HepG2 (cell line): Measurements from ENCODE around the gene NIT2. TPM values are rescaled to one million over a fixed set of nuclear protein-coding genes. Genes with fewer than 3 reads are reported as not detected.
"Not testable (repeated sequence)": the region's sequence is repeated elsewhere in the genome, so short reads cannot be mapped to it uniquely, and the experiment has no call there.

Experiments
- ATAC-seq: fragments of 200-7000 bp; cut with Tn5 transposase; 3 replicates; pipeline ENCODE4 v1.9.1; 2020; ENCODE audit warnings: mild to moderate bottlenecking, moderate library complexity
- BruUV-seq: library from RNA; stranded (reverse); fragments of 400-500 nt; replicated peaks from 2 replicates; lab custom pipeline; 2021; lab: Mats Ljungman, UMichigan
- CTCF ChIA-PET: fragments of 300-600 bp; formaldehyde crosslinking; extraction: SDS; loops from one replicate; lab custom pipeline; 2021; ENCODE audit warnings: low total read pairs, inconsistent platforms, low intra/inter-chr PET ratio; lab: Yijun Ruan, JAX
- POLR2A ChIA-PET: fragments of 350-600 bp; sonication (Branson Sonifier 250); formaldehyde crosslinking; loops from one replicate; lab custom pipeline; 2020; ENCODE audit warnings: antibody characterized with exemption, inconsistent platforms; lab: Yijun Ruan, JAX
- DNase-seq: peaks from one replicate; pipeline ENCODE4 v3.0.0-alpha.2; 2015; ENCODE audit warnings: low spot score
- FAIRE-seq: peaks from 3 replicates; lab custom pipeline; 2011; peaks lifted over from hg19 to GRCh38; lab: Jason Lieb, UNC
- H2AFZ ChIP-seq: one replicate; pipeline ENCODE4 v1.6.1; 2011; ENCODE audit warnings: low read length, inconsistent platforms
- H3K27ac ChIP-seq: fragments of 300-600 bp; 3 replicates; pipeline ENCODE4 v1.8.0; 2011; ENCODE audit warnings: mixed run types, mild to moderate bottlenecking, mixed read lengths, low read length, inconsistent platforms; ENCODE audit not compliant: insufficient read depth; ENCODE audit errors: extremely low read length
- H3K27me3 ChIP-seq, 2 experiments: fragments of 200-600 bp in 1 of 2; 2 replicates in 1 of 2; 3 replicates in 1 of 2; pipeline versions ENCODE4 v1.6.0 to v1.8.0; 2011; ENCODE audit warnings: low read length in 2 of 2, mild to moderate bottlenecking in 2 of 2, moderate library complexity in 2 of 2, inconsistent platforms in 1 of 2; ENCODE audit not compliant: insufficient read depth in 2 of 2, control insufficient read depth in 1 of 2
- H3K36me3 ChIP-seq, 2 experiments: fragments of 200-600 bp in 1 of 2; replicated peaks in 1 of 2; 2 replicates in 1 of 2; 3 replicates in 1 of 2; pipeline versions ENCODE4 v1.5.1 to v1.8.0; 2011; ENCODE audit warnings: low read length in 2 of 2, inconsistent platforms in 1 of 2; ENCODE audit not compliant: insufficient read depth in 2 of 2, control insufficient read depth in 1 of 2
- H3K4me1 ChIP-seq: 2 replicates; pipeline ENCODE4 v1.5.1; 2012; ENCODE audit warnings: low read length, inconsistent platforms; ENCODE audit not compliant: insufficient read depth
- H3K4me2 ChIP-seq: 2 replicates; pipeline ENCODE4 v1.6.0; 2011; ENCODE audit warnings: low read depth, low read length, inconsistent platforms
- H3K4me3 ChIP-seq, 3 experiments: fragments of 200-600 bp in 1 of 3; sonication (generic), shearing (Covaris generic) in 1 of 3; replicated peaks in 1 of 3; 2 replicates each; pipeline ENCODE4 v1.5.1; 2011 to 2016; ENCODE audit warnings: low read length in 3 of 3, inconsistent platforms in 2 of 3, low read depth in 2 of 3, mild to moderate bottlenecking in 2 of 3, control low read depth in 1 of 3, mixed read lengths in 1 of 3; ENCODE audit not compliant: insufficient read depth in 1 of 3
- H3K79me2 ChIP-seq: one replicate; pipeline ENCODE4 v1.6.1; 2011; ENCODE audit warnings: low read length, inconsistent platforms; ENCODE audit not compliant: insufficient read depth
- H3K9ac ChIP-seq: 2 replicates; pipeline ENCODE4 v1.6.0; 2011; ENCODE audit warnings: mild to moderate bottlenecking, low read depth, low read length, inconsistent platforms; ENCODE audit not compliant: insufficient read depth
- H3K9me3 ChIP-seq: 2 replicates; pipeline ENCODE4 v1.5.1; 2012; ENCODE audit warnings: mild to moderate bottlenecking, low read length
- H4K20me1 ChIP-seq: 2 replicates; pipeline ENCODE4 v1.6.0; 2011; ENCODE audit warnings: inconsistent platforms, mild to moderate bottlenecking, low read length, moderate library complexity; ENCODE audit not compliant: insufficient read depth
- ARNTL ChIP-seq: sonication (generic); formaldehyde crosslinking; IDR thresholded peaks from 2 replicates; pipeline ENCODE4 v1.4.0; 2020; ENCODE audit warnings: mild to moderate bottlenecking, missing genetic modification reagents
- HNF4A ChIP-seq: sonication (generic); formaldehyde crosslinking; IDR thresholded peaks from 2 replicates; pipeline ENCODE4 v1.4.0; 2020; ENCODE audit warnings: missing genetic modification reagents
- PHF21A ChIP-seq: sonication (generic); formaldehyde crosslinking; IDR thresholded peaks from 2 replicates; pipeline ENCODE4 v1.5.0; 2020; ENCODE audit warnings: mild to moderate bottlenecking, missing genetic modification reagents
- ZKSCAN8 ChIP-seq: IDR thresholded peaks from 2 replicates; pipeline ENCODE4 v1.6.1; 2016; ENCODE audit warnings: borderline replicate concordance, missing genetic modification reagents, missing compliant biosample characterization
- ZMYM4 ChIP-seq: sonication (generic); formaldehyde crosslinking; IDR thresholded peaks from 2 replicates; pipeline ENCODE4 v1.8.1; 2023; ENCODE audit warnings: mild to moderate bottlenecking, missing genetic modification reagents
- ZNF260 ChIP-seq: sonication (generic); formaldehyde crosslinking; IDR thresholded peaks from 2 replicates; pipeline ENCODE4 v1.4.0; 2020; ENCODE audit warnings: missing genetic modification reagents, low read depth, mild to moderate bottlenecking, borderline replicate concordance
- ZNF629 ChIP-seq: sonication (generic); formaldehyde crosslinking; conservative IDR thresholded peaks from 2 replicates; pipeline ENCODE4 v1.5.0; 2020; ENCODE audit warnings: missing genetic modification reagents
- ZNF652 ChIP-seq: IDR thresholded peaks from 2 replicates; pipeline ENCODE4 v1.6.1; 2016; ENCODE audit warnings: low read depth, borderline replicate concordance
- ZNF687 ChIP-seq: sonication (generic); formaldehyde crosslinking; IDR thresholded peaks from 2 replicates; pipeline ENCODE4 v1.5.1; 2020; ENCODE audit warnings: mild to moderate bottlenecking, missing genetic modification reagents, moderate library complexity
- WGBS: methylation state at CpG from one replicate; pipeline ENCODE4 v1.1.6; 2017; ENCODE audit warnings: low lambda C conversion rate; 5-methylcytosine and 5-hydroxymethylcytosine counted together
- in situ Hi-C: cut with HindIII; loops from 2 replicates; pipeline ENCODE4 v1.10.0; 2017; ENCODE audit warnings: low pct_unique_long_range_greater_than_20kb; ENCODE audit not compliant: extremely low pct_ligation_motif_present
- intact Hi-C: fragments of 100-400 bp; cut with micrococcal nuclease; formaldehyde crosslinking; loops from one replicate; pipeline ENCODE4 v1.10.0; 2022; ENCODE audit not compliant: unreplicated experiment
- polyA plus RNA-seq, 8 experiments: library from polyadenylated mRNA; depleted of rRNA in 3 of 8; stranded (reverse) in 7 of 8; unstranded in 1 of 8; fragments of >200 nt; fragmentation: Illumina TruSeq in 4 of 8; extraction: Trizol in 4 of 8; gene quantifications; 2 replicates each; pipeline versions ENCODE4 v1.2.1 to v1.2.3, GENCODE V29; 2011 to 2016; ENCODE audit warnings: low read depth in 4 of 8, missing spikeins in 1 of 8, mixed read lengths in 1 of 8; ENCODE audit not compliant: insufficient read depth in 1 of 8
- total RNA-seq, 5 experiments: library from RNA; depleted of rRNA; stranded (reverse); fragments of >200 nt; fragmentation: Illumina TruSeq; extraction: Trizol; gene quantifications; 2 replicates each; pipeline ENCODE4 v1.2.3, GENCODE V29; 2016; ENCODE audit warnings: low read depth in 1 of 5
- TF ChIP-seq, protein P1 (sequence below): IDR thresholded peaks from 2 replicates; pipeline ENCODE4 v1.6.1; 2012; ENCODE audit warnings: low read depth, low read length, improper control_type of control experiment

Gene NIT2
- total and polyA plus RNA-seq, 2 of the 13 experiments (the other 11 are each of a cell fraction or from before 2014, with no cell fraction given), result 43.4 to 49.1 TPM

DNA sequence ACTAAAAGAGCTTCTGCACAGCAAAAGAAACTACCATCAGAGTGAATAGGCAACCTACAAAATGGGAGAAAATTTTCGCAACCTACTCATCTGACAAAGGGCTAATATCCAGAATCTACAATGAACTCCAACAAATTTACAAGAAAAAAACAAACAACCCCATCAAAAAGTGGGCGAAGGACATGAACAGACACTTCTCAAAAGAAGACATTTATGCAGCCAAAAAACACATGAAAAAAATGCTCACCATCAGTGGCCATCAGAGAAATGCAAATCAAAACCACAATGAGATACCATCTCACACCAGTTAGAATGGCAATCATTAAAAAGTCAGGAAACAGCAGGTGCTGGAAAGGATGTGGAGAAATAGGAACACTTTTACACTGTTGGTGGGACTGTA, 17.2 kb downstream of the NIT2 start:
- intact Hi-C loops, H2AFZ ChIP-seq, H4K20me1 ChIP-seq, H3K4me3 ChIP-seq, H3K9ac ChIP-seq, CTCF ChIA-PET, H3K9me3 ChIP-seq, H3K79me2 ChIP-seq, H3K27ac ChIP-seq, FAIRE-seq, DNase-seq, ATAC-seq, POLR2A ChIA-PET, in situ Hi-C loops, BruUV-seq, H3K4me2 ChIP-seq, H3K27me3 ChIP-seq: not testable (repeated sequence)
- Histone ChIP-seq H3K36me3 (peaks cover 14 to 49% of the 10 kb centered on the region in 2 experiments; a peak in 4 of 5 replicates), H3K4me1 (peaks cover 23% of the 10 kb centered on the region)
- WGBS, result 94% methylated on average over 2 of the region's 2 CpGs

- BruUV-seq, result no TSS peak
- in situ Hi-C loops (no loop called here), intact Hi-C loops (no loop called here)
- Histone ChIP-seq H4K20me1 (no peaks in the 10 kb centered on the region), H3K4me1 (peaks cover 20% of the 10 kb centered on the region), H3K9me3 (no peaks in the 10 kb centered on the region), H3K9ac (no peak overlapping the region), H3K27me3 (no peaks in the 10 kb centered on the region), H2AFZ (no peak overlapping the region), H3K36me3 (peaks cover 14 to 48% of the 10 kb centered on the region in 2 experiments; a peak in 4 of 5 replicates), H3K79me2 (no peaks in the 10 kb centered on the region), H3K4me3 (no peak overlapping the region), H3K4me2 (peak overlapping the region; percentile 23; the same call in 1 of the 2 replicates), H3K27ac (peak overlapping the region; percentile 61)
- CTCF ChIA-PET, result no interaction called here
- ATAC-seq (peak; percentile 88), FAIRE-seq (peak; percentile 30), DNase-seq (no peak)
- POLR2A ChIA-PET, result no interaction called here
- 78% methylated on average over 10 of the region's 10 CpGs for WGBS
- TF ChIP-seq ZNF687 (CRISPR knock-in tag), result peak; percentile 37
- peak; percentile 42; the same call in 1 of the 2 replicates for TF ChIP-seq HNF4A (CRISPR knock-in tag)
- TF ChIP-seq PHF21A (CRISPR knock-in tag), result peak; percentile 34; the same call in 1 of the 2 replicates
- no peak for TF ChIP-seq ZNF260 (CRISPR knock-in tag)
- TF ChIP-seq ZNF652 (CRISPR knock-in tag), result peak; percentile 66; the same call in 1 of the 2 replicates
- no peak for TF ChIP-seq ZNF629 (CRISPR knock-in tag)
- peak; percentile 57; the same call in 1 of the 2 replicates for TF ChIP-seq ZMYM4 (CRISPR knock-in tag)
- no peak for TF ChIP-seq ZKSCAN8 (CRISPR knock-in tag)
- TF ChIP-seq, protein P1, sequence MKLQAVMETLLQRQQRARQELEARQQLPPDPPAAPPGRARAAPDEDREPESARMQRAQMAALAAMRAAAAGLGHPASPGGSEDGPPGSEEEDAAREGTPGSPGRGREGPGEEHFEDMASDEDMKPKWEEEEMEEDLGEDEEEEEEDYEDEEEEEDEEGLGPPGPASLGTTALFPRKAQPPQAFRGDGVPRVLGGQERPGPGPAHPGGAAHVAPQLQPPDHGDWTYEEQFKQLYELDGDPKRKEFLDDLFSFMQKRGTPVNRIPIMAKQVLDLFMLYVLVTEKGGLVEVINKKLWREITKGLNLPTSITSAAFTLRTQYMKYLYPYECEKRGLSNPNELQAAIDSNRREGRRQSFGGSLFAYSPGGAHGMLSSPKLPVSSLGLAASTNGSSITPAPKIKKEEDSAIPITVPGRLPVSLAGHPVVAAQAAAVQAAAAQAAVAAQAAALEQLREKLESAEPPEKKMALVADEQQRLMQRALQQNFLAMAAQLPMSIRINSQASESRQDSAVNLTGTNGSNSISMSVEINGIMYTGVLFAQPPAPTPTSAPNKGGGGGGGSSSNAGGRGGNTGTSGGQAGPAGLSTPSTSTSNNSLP, result 0 out of 2 replicates have a peak, but pooled peaks have one; percentile 14
- TF ChIP-seq ARNTL, result no peak
Measured at GRCh38 chr3:100352296-100353231, 18.0 kb downstream of the NIT2 start.
